ENCODE data around the gene KLF7. TPM values are rescaled to one million over a fixed set of nuclear protein-coding genes. Genes with fewer than 3 reads are reported as not detected.
A peak's percentile ranks its signal among the peaks of the same experiment; 100 is the strongest.

Gene KLF7
- total RNA-seq, 1 donor = 31.1 TPM

DNA sequence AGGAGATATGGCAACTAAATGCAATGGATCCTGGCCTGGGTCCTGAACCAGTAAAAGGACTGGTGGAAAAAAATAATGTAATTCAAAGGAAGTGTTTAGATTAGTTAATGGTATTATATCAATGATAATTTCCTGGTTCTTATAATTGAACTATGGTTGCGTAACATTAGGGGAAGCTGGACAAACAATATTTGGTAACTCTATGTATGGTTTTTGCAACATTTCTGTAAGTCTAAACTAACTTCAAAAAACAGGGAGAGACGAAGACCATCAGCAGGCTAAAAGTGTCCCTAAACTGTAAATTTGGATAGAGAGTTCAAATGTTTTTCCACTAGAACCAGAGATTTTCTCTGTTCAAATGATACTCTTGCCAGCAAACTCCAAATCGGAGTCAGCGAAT lies 36.9 kb downstream of the KLF7 start:
- H3K4me3 ChIP-seq (ENCODE audit: insufficient read depth, low read length) = no peak overlapping the region
- H3K27ac ChIP-seq (ENCODE audit: low read depth, low read length) = no peak overlapping the region
- peaks cover 14% of the 10 kb centered on the region for H3K4me1 ChIP-seq (ENCODE audit: insufficient read depth, low read length)
- no peak overlapping the region for H2AFZ ChIP-seq (ENCODE audit: low read length)
- peaks cover 2% of the 10 kb centered on the region for H3K36me3 ChIP-seq (ENCODE audit: insufficient read depth, low read length)
- H3K9me3 ChIP-seq (ENCODE audit: low read depth, low read length) = no peaks in the 10 kb centered on the region
- no peak for TF ChIP-seq CTCF (IDR thresholded peaks at IDR 0.05; ENCODE audit: extremely low read depth, low read depth, low read length)
- no peak for DNase-seq (ENCODE audit: insufficient read length, low spot score, missing footprints)
- H3K27me3 ChIP-seq (ENCODE audit: insufficient read depth, low read length) = no peaks in the 10 kb centered on the region
- peaks cover 69% of the 10 kb centered on the region for H4K20me1 ChIP-seq (ENCODE audit: insufficient read depth, low read length)
- peaks cover 99% of the 10 kb centered on the region for H3K79me2 ChIP-seq (ENCODE audit: insufficient read depth, low read length)
- no peak overlapping the region for H3K4me2 ChIP-seq (ENCODE audit: insufficient read depth, low read length)

GRCh38 chr2:207126724-207127308 lies 38.9 kb downstream of the KLF7 start:
- peaks cover 99% of the 10 kb centered on the region for H3K79me2 ChIP-seq (ENCODE audit: insufficient read depth, low read length)
- H3K4me1 ChIP-seq (ENCODE audit: insufficient read depth, low read length) = peaks cover 22% of the 10 kb centered on the region
- no peaks in the 10 kb centered on the region for H3K9me3 ChIP-seq (ENCODE audit: low read depth, low read length)
- peaks cover 16% of the 10 kb centered on the region for H3K36me3 ChIP-seq (ENCODE audit: insufficient read depth, low read length)
- no peak overlapping the region for H2AFZ ChIP-seq (ENCODE audit: low read length)
- no peak overlapping the region for H3K4me3 ChIP-seq (ENCODE audit: insufficient read depth, low read length)
- TF ChIP-seq CTCF (IDR thresholded peaks at IDR 0.05; ENCODE audit: extremely low read depth, low read depth, low read length) = no peak
- H3K4me2 ChIP-seq (ENCODE audit: insufficient read depth, low read length) = no peak overlapping the region
- no peaks in the 10 kb centered on the region for H3K27me3 ChIP-seq (ENCODE audit: insufficient read depth, low read length)
- H3K27ac ChIP-seq (ENCODE audit: low read depth, low read length) = no peak overlapping the region
- peaks cover 74% of the 10 kb centered on the region for H4K20me1 ChIP-seq (ENCODE audit: insufficient read depth, low read length)
- peak; percentile 25 for DNase-seq (ENCODE audit: insufficient read length, low spot score, missing footprints)

- DNase-seq (ENCODE audit: insufficient read length, low spot score, missing footprints) = no peak
- TF ChIP-seq CTCF (IDR thresholded peaks at IDR 0.05; ENCODE audit: extremely low read depth, low read depth, low read length) = no peak
- Histone ChIP-seq H3K4me2 (ENCODE audit: insufficient read depth, low read length) (no peak overlapping the region), H3K4me1 (ENCODE audit: insufficient read depth, low read length) (peaks cover 29% of the 10 kb centered on the region), H3K27ac (ENCODE audit: low read depth, low read length) (no peak overlapping the region), H4K20me1 (ENCODE audit: insufficient read depth, low read length) (peaks cover 76% of the 10 kb centered on the region), H3K36me3 (ENCODE audit: insufficient read depth, low read length) (peaks cover 24% of the 10 kb centered on the region), H2AFZ (ENCODE audit: low read length) (no peak overlapping the region), H3K79me2 (ENCODE audit: insufficient read depth, low read length) (peaks cover 98% of the 10 kb centered on the region), H3K4me3 (ENCODE audit: insufficient read depth, low read length) (no peak overlapping the region), H3K9me3 (ENCODE audit: low read depth, low read length) (no peaks in the 10 kb centered on the region), H3K27me3 (ENCODE audit: insufficient read depth, low read length) (no peaks in the 10 kb centered on the region)
Observed at GRCh38 chr2:207123776-207124391, 41.9 kb downstream of the KLF7 start.

DNA sequence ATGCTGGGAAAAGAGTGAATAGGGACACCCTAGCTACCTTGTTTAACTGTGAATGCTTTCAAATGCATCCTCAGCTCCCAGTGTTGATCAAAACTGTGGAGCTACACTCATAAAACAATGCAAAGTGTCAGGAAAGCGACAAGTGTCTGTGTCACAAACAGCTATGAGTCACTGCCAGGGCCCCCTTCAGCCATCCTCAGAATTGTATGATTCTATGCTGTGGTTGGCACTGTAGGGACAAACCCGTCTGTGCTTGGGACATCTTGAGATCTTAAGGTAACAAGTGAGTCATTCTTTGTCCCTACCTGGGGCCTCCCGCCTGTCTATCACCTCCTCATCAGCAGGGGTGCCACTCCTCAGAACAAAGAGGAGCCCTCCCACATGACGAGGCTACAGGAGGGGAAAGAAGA lies 42.4 kb downstream of the KLF7 start:
- no peak overlapping the region for H3K4me2 ChIP-seq (ENCODE audit: insufficient read depth, low read length)
- no peaks in the 10 kb centered on the region for H3K27me3 ChIP-seq (ENCODE audit: insufficient read depth, low read length)
- peaks cover 29% of the 10 kb centered on the region for H3K4me1 ChIP-seq (ENCODE audit: insufficient read depth, low read length)
- no peak overlapping the region for H3K4me3 ChIP-seq (ENCODE audit: insufficient read depth, low read length)
- H3K36me3 ChIP-seq (ENCODE audit: insufficient read depth, low read length) = peaks cover 27% of the 10 kb centered on the region
- no peak overlapping the region for H2AFZ ChIP-seq (ENCODE audit: low read length)
- H3K9me3 ChIP-seq (ENCODE audit: low read depth, low read length) = no peaks in the 10 kb centered on the region
- no peak for TF ChIP-seq CTCF (IDR thresholded peaks at IDR 0.05; ENCODE audit: extremely low read depth, low read depth, low read length)
- H3K79me2 ChIP-seq (ENCODE audit: insufficient read depth, low read length) = peaks cover 98% of the 10 kb centered on the region
- no peak overlapping the region for H3K27ac ChIP-seq (ENCODE audit: low read depth, low read length)
- peaks cover 78% of the 10 kb centered on the region for H4K20me1 ChIP-seq (ENCODE audit: insufficient read depth, low read length)
- no peak for DNase-seq (ENCODE audit: insufficient read length, low spot score, missing footprints)

All from osteoblast (primary cell).